Measurements from ENCODE around the gene MSH3. TPM values are rescaled to one million over a fixed set of nuclear protein-coding genes. Genes with fewer than 3 reads are reported as not detected.
"Not testable (repeated sequence)": the region's sequence is repeated elsewhere in the genome, so short reads cannot be mapped to it uniquely, and the experiment has no call there.

The MSH3 gene
- total and polyA plus RNA-seq, 3 donors from 2014 or later: 7.6 to 17.7 (median 16.6) TPM

DNA sequence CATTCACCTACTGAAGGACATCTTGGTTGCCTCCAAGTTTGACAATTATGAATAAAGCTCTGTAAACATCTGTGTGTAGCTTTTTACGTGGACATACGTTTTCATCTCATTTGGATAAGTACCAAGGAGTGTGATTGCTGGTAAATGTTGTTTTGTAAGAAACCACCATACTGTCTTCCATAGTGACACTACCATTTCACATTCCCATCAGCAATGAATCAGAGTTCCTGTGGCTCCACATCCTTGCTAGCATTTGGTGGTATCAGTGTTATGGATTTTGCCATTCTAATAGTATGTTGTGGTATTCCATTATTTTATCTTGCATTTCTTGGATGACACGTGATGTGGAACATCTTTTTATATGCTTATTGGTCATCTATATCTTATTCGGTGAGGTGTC is 227.3 kb downstream of the MSH3 start:
- Histone ChIP-seq H3K36me3 (ENCODE audit: low read depth, missing control alignments) (no peaks in the 10 kb centered on the region), H3K4me1 (no peaks in the 10 kb centered on the region), H3K4me3 (no peak overlapping the region), H3K27ac (no peak overlapping the region), H3K9me3 (no peaks in the 10 kb centered on the region), H3K27me3 (no peaks in the 10 kb centered on the region)
- WGBS, 2 donors: 92 to 95% methylated on average over 4 of the region's 4 CpGs
- intact Hi-C loops (cut with DNase I; ENCODE audit: low total_unique reads): no loop called here
- no peak for DNase-seq
- TF ChIP-seq POLR2A (IDR thresholded peaks at IDR 0.05): no peak
- TF ChIP-seq, protein P1, sequence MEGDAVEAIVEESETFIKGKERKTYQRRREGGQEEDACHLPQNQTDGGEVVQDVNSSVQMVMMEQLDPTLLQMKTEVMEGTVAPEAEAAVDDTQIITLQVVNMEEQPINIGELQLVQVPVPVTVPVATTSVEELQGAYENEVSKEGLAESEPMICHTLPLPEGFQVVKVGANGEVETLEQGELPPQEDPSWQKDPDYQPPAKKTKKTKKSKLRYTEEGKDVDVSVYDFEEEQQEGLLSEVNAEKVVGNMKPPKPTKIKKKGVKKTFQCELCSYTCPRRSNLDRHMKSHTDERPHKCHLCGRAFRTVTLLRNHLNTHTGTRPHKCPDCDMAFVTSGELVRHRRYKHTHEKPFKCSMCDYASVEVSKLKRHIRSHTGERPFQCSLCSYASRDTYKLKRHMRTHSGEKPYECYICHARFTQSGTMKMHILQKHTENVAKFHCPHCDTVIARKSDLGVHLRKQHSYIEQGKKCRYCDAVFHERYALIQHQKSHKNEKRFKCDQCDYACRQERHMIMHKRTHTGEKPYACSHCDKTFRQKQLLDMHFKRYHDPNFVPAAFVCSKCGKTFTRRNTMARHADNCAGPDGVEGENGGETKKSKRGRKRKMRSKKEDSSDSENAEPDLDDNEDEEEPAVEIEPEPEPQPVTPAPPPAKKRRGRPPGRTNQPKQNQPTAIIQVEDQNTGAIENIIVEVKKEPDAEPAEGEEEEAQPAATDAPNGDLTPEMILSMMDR (IDR thresholded peaks at IDR 0.05): no peak

DNA sequence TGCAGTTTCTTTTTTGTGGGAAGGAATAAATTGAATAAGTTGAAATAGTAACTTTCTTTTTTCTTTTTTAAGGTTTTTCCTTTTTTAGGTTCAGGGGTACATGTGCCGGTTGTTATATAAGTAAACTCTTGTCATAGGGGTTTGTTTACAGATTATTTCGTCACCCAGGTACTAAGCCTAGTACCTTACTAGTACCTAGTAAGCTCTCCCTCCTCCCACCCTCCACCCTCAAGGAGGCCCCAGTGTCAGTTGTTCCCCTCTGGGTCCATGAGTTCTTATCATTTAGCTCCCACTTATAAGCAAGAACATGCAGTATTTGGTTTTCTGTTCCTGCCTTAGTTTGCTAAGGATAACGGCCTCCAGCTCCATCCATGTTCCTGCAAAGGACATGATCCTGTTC is 228.9 kb downstream of the MSH3 start:
- H3K4me3 ChIP-seq; intact Hi-C loops (cut with DNase I; ENCODE audit: low total_unique reads); H3K27me3 ChIP-seq; DNase-seq; H3K4me1 ChIP-seq; H3K27ac ChIP-seq; H3K36me3 ChIP-seq (ENCODE audit: low read depth, missing control alignments); H3K9me3 ChIP-seq: not testable (repeated sequence)
- WGBS, 2 donors: 94 to 96% methylated on average over 3 of the region's 3 CpGs

- no peaks in the 10 kb centered on the region for H3K4me1 ChIP-seq
- no peaks in the 10 kb centered on the region for H3K27me3 ChIP-seq
- intact Hi-C loops (cut with DNase I; ENCODE audit: low total_unique reads): no loop called here
- no peak for DNase-seq
- H3K9me3 ChIP-seq: no peaks in the 10 kb centered on the region
- no peaks in the 10 kb centered on the region for H3K36me3 ChIP-seq (ENCODE audit: low read depth, missing control alignments)
- H3K27ac ChIP-seq: no peak overlapping the region
- no peak overlapping the region for H3K4me3 ChIP-seq
- no peak for TF ChIP-seq POLR2A (IDR thresholded peaks at IDR 0.05)
- TF ChIP-seq, protein P1 (IDR thresholded peaks at IDR 0.05): no peak
- 78 to 81% methylated on average over 3 of the region's 3 CpGs for WGBS, 2 donors
Observed at GRCh38 chr5:80884086-80884813, 229.8 kb downstream of the MSH3 start.

DNA sequence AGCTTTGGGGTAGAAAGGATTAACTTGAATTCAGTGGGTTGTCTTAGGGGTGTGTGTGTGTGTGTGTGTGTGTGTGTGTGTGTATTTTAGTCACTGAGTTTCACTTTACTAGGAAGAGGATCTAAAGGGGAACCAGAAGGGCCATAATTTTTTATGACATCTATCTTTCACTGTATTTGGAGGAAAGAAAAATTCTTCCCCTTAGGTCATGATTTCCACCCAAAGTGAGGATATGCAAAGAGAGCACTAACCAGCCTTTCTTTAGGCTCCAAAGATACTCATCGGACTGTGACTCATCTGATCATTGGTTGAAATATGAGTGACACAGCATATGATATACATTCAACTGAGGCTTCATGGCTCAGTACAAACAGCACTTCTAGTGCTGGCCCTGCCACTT is 230.5 kb downstream of the MSH3 start:
- WGBS, 2 donors: 69 to 93% methylated on average over 1 of the region's 1 CpG
- no peaks in the 10 kb centered on the region for H3K9me3 ChIP-seq
- no peak for DNase-seq
- no peaks in the 10 kb centered on the region for H3K36me3 ChIP-seq (ENCODE audit: low read depth, missing control alignments)
- H3K27ac ChIP-seq: no peak overlapping the region
- intact Hi-C loops (cut with DNase I; ENCODE audit: low total_unique reads): no loop called here
- TF ChIP-seq, protein P1 (IDR thresholded peaks at IDR 0.05): no peak
- no peak for TF ChIP-seq POLR2A (IDR thresholded peaks at IDR 0.05)
- H3K4me3 ChIP-seq: no peak overlapping the region
- H3K27me3 ChIP-seq: no peaks in the 10 kb centered on the region
- no peaks in the 10 kb centered on the region for H3K4me1 ChIP-seq

DNA sequence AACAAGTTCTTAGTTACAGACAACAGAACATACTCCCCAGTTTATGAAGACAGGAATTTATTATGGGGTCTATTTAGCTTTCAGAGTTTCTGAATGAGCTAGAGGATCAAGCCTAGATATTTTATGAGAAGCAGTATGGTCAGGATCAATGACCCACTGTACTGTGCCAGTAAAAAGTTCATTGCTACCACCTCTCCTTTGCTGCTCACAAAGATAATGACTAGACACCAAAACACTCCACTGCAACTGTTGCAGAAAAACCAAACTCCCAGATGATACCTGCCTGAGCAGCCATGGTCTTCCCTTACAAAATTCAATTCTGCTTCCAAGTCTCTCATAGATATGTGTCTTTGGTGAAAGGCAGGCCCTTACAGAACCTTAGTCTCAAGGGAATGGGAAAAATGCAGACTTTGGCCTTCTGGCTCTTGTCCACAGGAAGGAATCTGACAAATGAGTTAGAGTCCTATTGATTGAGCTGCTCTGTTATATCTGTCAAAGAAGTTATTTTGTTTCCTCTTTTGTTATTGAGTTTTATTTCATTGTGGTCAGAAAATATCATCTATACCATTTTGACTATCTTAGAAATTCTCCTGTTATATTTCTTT is 231.0 kb downstream of the MSH3 start:
- Histone ChIP-seq H3K27me3 (no peaks in the 10 kb centered on the region), H3K4me3 (no peak overlapping the region), H3K27ac (no peak overlapping the region), H3K36me3 (ENCODE audit: low read depth, missing control alignments) (no peaks in the 10 kb centered on the region), H3K9me3 (no peaks in the 10 kb centered on the region), H3K4me1 (no peaks in the 10 kb centered on the region)
- no peak for TF ChIP-seq POLR2A (IDR thresholded peaks at IDR 0.05)
- TF ChIP-seq, protein P1 (IDR thresholded peaks at IDR 0.05): no peak
- intact Hi-C loops (cut with DNase I; ENCODE audit: low total_unique reads): no loop called here
- no peak for DNase-seq

Data from testis (tissue), 3 donors.